Pancreas (tissue), 10 donors: ENCODE data around the gene DNMT1. TPM values are rescaled to one million over a fixed set of nuclear protein-coding genes. Genes with fewer than 3 reads are reported as not detected.

Experiments
- ATAC-seq, 4 donors: fragments of 200-7000 bp; cut with Tn5 transposase; one replicate each; pipeline versions ENCODE4 v1.8.0 to v1.9.1; 2020; ENCODE audit warnings: mild to moderate bottlenecking in 4 of 4, moderate library complexity in 4 of 4
- DNase-seq, 6 donors: peaks; one replicate each; pipeline ENCODE4 v3.0.0-alpha.2; 2020
- FAIRE-seq: peaks from 2 replicates; lab custom pipeline; 2012; peaks lifted over from hg19 to GRCh38; lab: Jason Lieb, UNC
- H3K27ac ChIP-seq, 4 donors: fragments of 200-600 bp; sonication (generic); 1 replicate in 3 of 4; 2 replicates in 1 of 4; pipeline versions ENCODE4 v1.5.0 to v1.8.0; 2020
- H3K27me3 ChIP-seq, 4 donors: fragments of 200-600 bp; one replicate each; pipeline ENCODE4 v1.8.0; 2021
- H3K36me3 ChIP-seq, 3 donors: fragments of 200-600 bp; sonication (generic) in 1 of 3; one replicate each; pipeline versions ENCODE4 v1.5.0 to v1.8.0; 2020 to 2021
- H3K4me1 ChIP-seq, 3 donors: fragments of 200-600 bp; one replicate each; pipeline ENCODE4 v1.8.0; 2021
- H3K4me3 ChIP-seq, 4 donors: fragments of 200-600 bp; sonication (generic) in 2 of 4; one replicate each; pipeline versions ENCODE4 v1.5.0 to v1.8.0; 2020 to 2021
- H3K9me3 ChIP-seq, 4 donors: fragments of 200-600 bp; one replicate each; pipeline ENCODE4 v1.8.0; 2021
- WGBS, 2 donors: extraction: QIAGEN DNeasy Blood & Tissue Kit; methylation state at CpG; one replicate each; pipeline ENCODE4 v1.1.7; 2013; 5-methylcytosine and 5-hydroxymethylcytosine counted together
- intact Hi-C, 3 donors: fragments of 100-400 bp; cut with DNase I; formaldehyde crosslinking; loops; one replicate each; pipeline versions ENCODE4 v1.11.1 to v1.14.2; 2022
- polyA plus RNA-seq, 2 donors: library from polyadenylated mRNA; stranded (reverse); fragments of 200-250 nt; gene quantifications; one replicate each; pipeline ENCODE4 v1.2.3, GENCODE V29; 2013
- total RNA-seq, 6 donors: library from RNA; stranded (reverse); fragmentation: NEBNext Ultra II Directional in 4 of 6; extraction: Animal tissue kit (Norgen Biotek cat#: 25700) in 4 of 6; gene quantifications; one replicate each; pipeline versions ENCODE4 v1.2.1 to v1.2.4, GENCODE V29; 2021 to 2023
- TF ChIP-seq, protein P1 (sequence below), 4 donors: fragments of 200-600 bp; sonication (generic) in 3 of 4; IDR thresholded peaks; one replicate each; pipeline versions ENCODE4 v1.5.0 to v1.8.0; 2021; ENCODE audit warnings: antibody characterized with exemption in 4 of 4
- donor health status: healthy with polysubstance abuse.
- donor health status: DM: no; HTN: no; CAD: no; lungs with moderate emphysema.
- donor health status: DM: no; HTN: no; CAD: no.
- donor health status: control.
- donor health status: control.
- donor health status: Bipolar disorder and iron deficiency.
- donor health status: DM: yes; HTN: yes; CAD: no.
- donor health status: DM: no; HTN: no; CAD: no.
- donor health status: DM: no; HTN: no; CAD: no.
- donor health status: DM: yes; HTN: yes; CAD: no.

The DNMT1 gene
- total and polyA plus RNA-seq, 8 donors = 11.4 to 28.7 (median 18.3) TPM

DNA sequence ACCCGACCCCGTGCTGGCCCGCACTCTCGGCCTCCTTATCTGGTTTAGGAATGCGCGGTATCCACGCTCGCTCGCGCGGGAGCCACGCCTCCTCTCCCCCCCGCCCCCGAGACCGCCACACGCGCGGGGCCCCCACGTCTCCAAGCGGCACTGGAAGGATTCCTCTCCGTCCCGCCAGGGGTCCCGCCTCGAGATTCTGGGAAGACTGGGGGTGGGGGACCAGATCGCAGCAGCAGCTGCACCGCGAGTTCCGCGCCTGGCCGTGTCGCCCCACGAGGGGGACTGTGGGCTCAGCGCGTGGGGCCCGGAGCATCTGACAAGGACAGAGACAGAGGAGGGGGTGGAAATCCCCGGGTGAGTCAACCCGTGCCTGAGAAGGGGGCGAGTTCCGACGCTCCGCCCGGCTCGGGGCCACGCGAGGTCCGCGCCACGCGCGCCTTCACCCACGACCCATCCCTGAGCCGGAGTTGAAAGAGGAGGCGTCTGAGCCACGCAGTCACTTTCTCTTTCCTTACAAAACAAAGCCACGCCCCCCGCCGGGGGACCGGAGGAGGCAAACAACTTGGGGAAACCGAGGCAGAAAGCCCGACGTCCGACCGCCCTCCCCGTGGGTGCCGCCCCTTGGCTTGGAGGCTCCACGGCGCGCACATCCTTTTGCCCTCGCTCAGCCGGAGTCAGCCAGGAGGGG lies 35.6 kb upstream of the DNMT1 start:
- peak overlapping the region; percentile 82 to 95 (median 88) for H3K4me3 ChIP-seq
- FAIRE-seq (no peak), DNase-seq (peak in 5 of 6 donors; percentile 30 to 77 (median 62)), ATAC-seq (peak in 3 of 4 donors; percentile 10 to 14 (median 12))
- no peaks in the 10 kb centered on the region for H3K36me3 ChIP-seq
- H3K4me1 ChIP-seq = no peaks in the 10 kb centered on the region
- no peaks in the 10 kb centered on the region for H3K9me3 ChIP-seq
- peak overlapping the region in 3 of 4 donors; percentile 5 to 69 (median 63) for H3K27ac ChIP-seq
- intact Hi-C loops = no loop called here
- no peaks in the 10 kb centered on the region for H3K27me3 ChIP-seq
- TF ChIP-seq, protein P1, sequence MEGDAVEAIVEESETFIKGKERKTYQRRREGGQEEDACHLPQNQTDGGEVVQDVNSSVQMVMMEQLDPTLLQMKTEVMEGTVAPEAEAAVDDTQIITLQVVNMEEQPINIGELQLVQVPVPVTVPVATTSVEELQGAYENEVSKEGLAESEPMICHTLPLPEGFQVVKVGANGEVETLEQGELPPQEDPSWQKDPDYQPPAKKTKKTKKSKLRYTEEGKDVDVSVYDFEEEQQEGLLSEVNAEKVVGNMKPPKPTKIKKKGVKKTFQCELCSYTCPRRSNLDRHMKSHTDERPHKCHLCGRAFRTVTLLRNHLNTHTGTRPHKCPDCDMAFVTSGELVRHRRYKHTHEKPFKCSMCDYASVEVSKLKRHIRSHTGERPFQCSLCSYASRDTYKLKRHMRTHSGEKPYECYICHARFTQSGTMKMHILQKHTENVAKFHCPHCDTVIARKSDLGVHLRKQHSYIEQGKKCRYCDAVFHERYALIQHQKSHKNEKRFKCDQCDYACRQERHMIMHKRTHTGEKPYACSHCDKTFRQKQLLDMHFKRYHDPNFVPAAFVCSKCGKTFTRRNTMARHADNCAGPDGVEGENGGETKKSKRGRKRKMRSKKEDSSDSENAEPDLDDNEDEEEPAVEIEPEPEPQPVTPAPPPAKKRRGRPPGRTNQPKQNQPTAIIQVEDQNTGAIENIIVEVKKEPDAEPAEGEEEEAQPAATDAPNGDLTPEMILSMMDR (IDR thresholded peaks at IDR 0.05) = no peak
- WGBS, 2 donors = 1 to 2% methylated on average over 62 to 70 of the region's 70 CpGs

DNA sequence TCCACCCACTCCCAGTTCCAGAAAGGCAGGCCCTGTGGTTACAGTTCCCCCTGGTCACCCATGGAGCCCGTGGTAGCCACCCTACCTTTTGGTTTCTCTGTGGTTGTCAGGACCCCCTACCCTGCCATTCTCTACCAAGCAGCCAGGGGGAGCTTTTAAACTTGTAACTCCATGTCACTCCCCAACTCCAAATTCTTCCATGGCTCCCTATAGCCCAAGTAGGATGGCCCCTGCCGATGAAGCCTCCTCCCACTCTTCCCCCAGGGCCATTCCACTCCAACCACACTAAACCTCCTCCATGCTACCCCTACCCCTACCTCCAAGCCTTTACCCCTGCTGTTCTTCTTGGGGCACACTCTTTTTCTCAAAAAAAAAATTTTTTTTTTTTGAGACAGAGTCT lies 34.2 kb upstream of the DNMT1 start:
- Histone ChIP-seq H3K36me3 (no peaks in the 10 kb centered on the region), H3K27ac (no peak overlapping the region), H3K4me3 (no peak overlapping the region), H3K9me3 (no peaks in the 10 kb centered on the region), H3K4me1 (no peaks in the 10 kb centered on the region), H3K27me3 (no peaks in the 10 kb centered on the region)
- no peak for FAIRE-seq
- TF ChIP-seq, protein P1 (IDR thresholded peaks at IDR 0.05) = peak in 3 of 4 donors; percentile 15 to 29 (median 21)
- intact Hi-C loops = no loop called here
- ATAC-seq = no peak
- 67 to 71% methylated on average over 2 of the region's 2 CpGs for WGBS, 2 donors
- no peak for DNase-seq

DNA sequence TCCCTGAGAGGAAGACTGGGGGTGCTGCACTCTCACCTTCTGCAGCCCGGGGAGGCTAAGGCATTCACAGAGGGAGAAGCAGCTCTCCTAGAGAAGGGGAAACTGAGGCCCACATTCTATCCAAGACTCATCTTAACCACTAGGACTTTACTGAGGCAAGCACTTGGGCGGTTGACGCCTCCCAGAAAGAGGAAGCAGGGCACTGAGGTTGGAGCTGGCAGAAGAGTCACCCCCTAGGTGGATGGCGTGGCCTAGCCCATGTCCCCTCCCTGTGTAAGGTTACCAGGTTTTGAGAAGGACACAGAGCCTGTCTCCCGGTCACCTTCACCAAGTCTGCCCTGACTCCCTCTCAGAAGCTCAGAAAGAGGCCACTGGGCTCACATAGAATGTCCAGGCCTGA lies 33.6 kb upstream of the DNMT1 start:
- no peak for ATAC-seq
- no peak for DNase-seq
- TF ChIP-seq, protein P1 (IDR thresholded peaks at IDR 0.05) = no peak
- H3K9me3 ChIP-seq = no peaks in the 10 kb centered on the region
- H3K4me3 ChIP-seq = no peak overlapping the region
- no peaks in the 10 kb centered on the region for H3K27me3 ChIP-seq
- WGBS, 2 donors = 85 to 87% methylated on average over 5 of the region's 5 CpGs
- H3K36me3 ChIP-seq = no peaks in the 10 kb centered on the region
- FAIRE-seq = no peak
- no peak overlapping the region for H3K27ac ChIP-seq
- H3K4me1 ChIP-seq = no peaks in the 10 kb centered on the region
- intact Hi-C loops = no loop called here

DNA sequence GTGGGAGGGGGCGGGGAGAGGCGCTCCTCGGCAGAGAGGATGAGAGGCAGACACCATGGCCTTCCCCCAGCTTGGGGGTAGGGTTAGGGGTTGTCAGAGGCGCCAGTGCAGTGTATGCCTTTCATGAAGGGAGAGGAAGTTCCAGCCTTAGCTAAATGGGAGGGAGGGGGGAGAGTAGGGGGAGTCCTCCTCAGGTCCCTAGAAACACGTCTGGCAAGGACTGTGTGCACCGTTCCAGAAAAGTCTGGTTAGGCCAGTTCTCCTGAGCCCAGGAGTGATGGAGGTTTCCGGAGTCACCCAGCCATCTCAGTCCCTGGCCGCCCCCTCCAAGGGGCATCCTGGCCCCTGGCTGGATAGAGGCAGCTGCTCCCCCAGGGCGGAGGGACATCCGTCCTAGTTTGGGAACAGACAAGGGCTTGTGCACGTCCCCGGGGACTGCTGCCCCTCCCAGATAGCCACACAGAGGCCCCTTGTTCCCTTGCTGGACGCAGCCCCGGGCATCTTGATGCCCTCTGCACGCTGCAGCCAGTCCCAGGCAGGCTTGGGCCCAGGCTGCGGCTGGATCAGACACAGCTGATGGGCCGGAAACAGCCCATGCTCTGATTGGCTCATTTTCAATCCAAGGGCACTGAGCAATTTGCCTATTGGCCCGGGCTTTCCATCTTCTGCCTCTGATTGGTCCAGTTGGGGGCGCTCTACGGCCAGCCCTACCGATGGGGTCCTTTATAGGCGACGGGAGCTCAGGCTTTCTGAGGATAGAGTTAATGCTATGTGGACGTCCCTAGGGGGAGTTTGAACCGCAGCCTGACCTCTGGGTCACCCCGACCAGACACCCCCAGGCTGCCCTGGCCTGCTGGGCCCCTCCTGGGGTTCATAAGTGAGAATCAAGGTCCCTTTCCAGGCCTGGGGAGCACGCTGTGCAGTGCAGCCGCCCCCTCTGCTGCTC lies 32.5 kb upstream of the DNMT1 start:
- intact Hi-C loops = no loop called here
- peak in 1 of 6 donors; percentile 64 for DNase-seq
- Histone ChIP-seq H3K4me3 (no peak overlapping the region), H3K36me3 (no peaks in the 10 kb centered on the region), H3K4me1 (no peaks in the 10 kb centered on the region), H3K9me3 (no peaks in the 10 kb centered on the region), H3K27me3 (no peaks in the 10 kb centered on the region), H3K27ac (no peak overlapping the region)
- TF ChIP-seq, protein P1 (IDR thresholded peaks at IDR 0.05) = no peak
- no peak for FAIRE-seq
- 75 to 80% methylated on average over 26 to 28 of the region's 28 CpGs for WGBS, 2 donors
- no peak for ATAC-seq
